DMS 273 (cell line): ENCODE measurements around the gene MACC1.
A peak's percentile ranks its signal among the peaks of the same experiment; 100 is the strongest.
"Not testable (repeated sequence)": the region's sequence is repeated elsewhere in the genome, so short reads cannot be mapped to it uniquely, and the experiment has no call there.

Source experiments
- DNase-seq: peaks from one replicate; lab custom pipeline; 2025; ENCODE audit not compliant: unreplicated experiment; lab: John Stamatoyannopoulos, UW

The MACC1 gene

GRCh38 chr7:20208651-20209307 is 8.4 kb downstream of the MACC1 start:
- DNase-seq = no peak

- DNase-seq = not testable (repeated sequence)
Measured at GRCh38 chr7:20207811-20208210, 9.4 kb downstream of the MACC1 start.

- no peak for DNase-seq
Measured at GRCh38 chr7:20206104-20206896, 10.9 kb downstream of the MACC1 start.

GRCh38 chr7:20203316-20203715 is 13.9 kb downstream of the MACC1 start:
- DNase-seq = no peak

GRCh38 chr7:20201380-20201779 is 15.8 kb downstream of the MACC1 start:
- no peak for DNase-seq

GRCh38 chr7:20200971-20201370 is 16.2 kb downstream of the MACC1 start:
- no peak for DNase-seq

- no peak for DNase-seq
Measured at GRCh38 chr7:20200361-20200760, 16.8 kb downstream of the MACC1 start.

GRCh38 chr7:20199015-20199737 is 18.0 kb downstream of the MACC1 start:
- DNase-seq = peak; percentile 26

GRCh38 chr7:20198260-20198659 is 18.9 kb downstream of the MACC1 start:
- no peak for DNase-seq

- peak; percentile 16 for DNase-seq
Measured at GRCh38 chr7:20197837-20198236, 19.3 kb downstream of the MACC1 start.

- DNase-seq = no peak
Measured at GRCh38 chr7:20197125-20197748, 19.9 kb downstream of the MACC1 start.

- no peak for DNase-seq
Measured at GRCh38 chr7:20194343-20194995, 22.7 kb downstream of the MACC1 start.

GRCh38 chr7:20193873-20194272 is 23.3 kb downstream of the MACC1 start:
- DNase-seq = no peak

GRCh38 chr7:20193242-20193777 is 23.9 kb downstream of the MACC1 start:
- DNase-seq = no peak

- DNase-seq = no peak
Measured at GRCh38 chr7:20191391-20191869, 25.8 kb downstream of the MACC1 start.

- no peak for DNase-seq
Measured at GRCh38 chr7:20190560-20191390, 26.4 kb downstream of the MACC1 start.

GRCh38 chr7:20189852-20190251 is 27.3 kb downstream of the MACC1 start:
- DNase-seq = no peak

GRCh38 chr7:20188567-20188966 is 28.6 kb downstream of the MACC1 start:
- DNase-seq = no peak

- DNase-seq = not testable (repeated sequence)
Measured at GRCh38 chr7:20187850-20188249, 29.3 kb downstream of the MACC1 start.

- no peak for DNase-seq
Measured at GRCh38 chr7:20185988-20186387, 31.2 kb downstream of the MACC1 start.
